ENCODE results near the gene UBAC1. TPM values are rescaled to one million over a fixed set of nuclear protein-coding genes. Genes with fewer than 3 reads are reported as not detected.

UBAC1 gene
- polyA plus RNA-seq, 1 donor (not counting 4 experiments of a cell fraction or from before 2014, with no cell fraction given): 50.7 TPM

GRCh38 chr9:135976531-135976930 lies 15.4 kb upstream of the UBAC1 start:
- no peak for FAIRE-seq
- no peak overlapping the region for H3K4me2 ChIP-seq (ENCODE audit: control insufficient read depth, extremely low read depth, insufficient read depth, low read depth, low read length)
- H2AFZ ChIP-seq (ENCODE audit: control insufficient read depth, low read length): no peak overlapping the region

GRCh38 chr9:135975834-135976233 lies 14.7 kb upstream of the UBAC1 start:
- H3K4me1 ChIP-seq (ENCODE audit: control insufficient read depth, extremely low read depth, insufficient read depth, low read length): peaks cover 2% of the 10 kb centered on the region
- no peaks in the 10 kb centered on the region for H3K9me1 ChIP-seq (ENCODE audit: control insufficient read depth, extremely low read depth, insufficient read depth, low read length)
- H2AFZ ChIP-seq (ENCODE audit: control insufficient read depth, low read length): no peak overlapping the region
- H3K27me3 ChIP-seq (ENCODE audit: control insufficient read depth, extremely low read depth, insufficient read depth, low read length): peaks cover 15% of the 10 kb centered on the region
- H3K36me3 ChIP-seq (ENCODE audit: control insufficient read depth in 2 of 2, extremely low read depth in 1 of 2, insufficient read depth in 2 of 2, low read length in 2 of 2): no peaks in the 10 kb centered on the region
- FAIRE-seq (no peak), DNase-seq (ENCODE audit: low read depth, low spot score) (no peak)
- no peak overlapping the region for H3K4me3 ChIP-seq (ENCODE audit: control insufficient read depth in 2 of 3, extremely low read depth in 1 of 3, insufficient read depth in 2 of 3, low read depth in 1 of 3, low read length in 3 of 3)
- no peak overlapping the region for H3K9ac ChIP-seq (ENCODE audit: control insufficient read depth, extremely low read depth, insufficient read depth, low read length)
- H3K27ac ChIP-seq (ENCODE audit: control insufficient read depth, insufficient read depth, low read length): no peak overlapping the region
- TF ChIP-seq EZH2 (IDR thresholded peaks at IDR 0.05; ENCODE audit: low read length) (no peak), CTCF (optimal IDR thresholded peaks at IDR 0.05 in 1 of 3, IDR thresholded peaks at IDR 0.05 in 1 of 3, conservative IDR thresholded peaks at IDR 0.05 in 1 of 3; ENCODE audit: extremely low read depth in 1 of 3, insufficient read depth in 2 of 3, low read length in 3 of 3) (no peak)
- H3K79me2 ChIP-seq (ENCODE audit: control insufficient read depth, insufficient read depth, low read length): no peaks in the 10 kb centered on the region
- H3K4me2 ChIP-seq (ENCODE audit: control insufficient read depth, extremely low read depth, insufficient read depth, low read depth, low read length): no peak overlapping the region
- dilution Hi-C loops (cut with MboI; ENCODE audit: extremely low pct_ligation_motif_present, low sequenced_read_pairs): no loop called here
- H3K9me3 ChIP-seq (ENCODE audit: control insufficient read depth, low read depth, low read length): no peaks in the 10 kb centered on the region
- no peaks in the 10 kb centered on the region for H4K20me1 ChIP-seq (ENCODE audit: control insufficient read depth, extremely low read depth, insufficient read depth, low read length)

More at GRCh38 chr9:135976531-135976930, 15.4 kb upstream of the UBAC1 start:
- H3K9me1 ChIP-seq (ENCODE audit: control insufficient read depth, extremely low read depth, insufficient read depth, low read length): no peaks in the 10 kb centered on the region
- no peak overlapping the region for H3K27ac ChIP-seq (ENCODE audit: control insufficient read depth, insufficient read depth, low read length)
- no peaks in the 10 kb centered on the region for H3K79me2 ChIP-seq (ENCODE audit: control insufficient read depth, insufficient read depth, low read length)
- DNase-seq (ENCODE audit: low read depth, low spot score): no peak
- TF ChIP-seq CTCF (optimal IDR thresholded peaks at IDR 0.05 in 1 of 3, IDR thresholded peaks at IDR 0.05 in 1 of 3, conservative IDR thresholded peaks at IDR 0.05 in 1 of 3; ENCODE audit: extremely low read depth in 1 of 3, insufficient read depth in 2 of 3, low read length in 3 of 3): no peak
- TF ChIP-seq EZH2 (IDR thresholded peaks at IDR 0.05; ENCODE audit: low read length): no peak
- H3K4me3 ChIP-seq (ENCODE audit: control insufficient read depth in 2 of 3, extremely low read depth in 1 of 3, insufficient read depth in 2 of 3, low read depth in 1 of 3, low read length in 3 of 3): no peak overlapping the region
- peaks cover 2% of the 10 kb centered on the region for H3K4me1 ChIP-seq (ENCODE audit: control insufficient read depth, extremely low read depth, insufficient read depth, low read length)
- peaks cover 15% of the 10 kb centered on the region for H3K27me3 ChIP-seq (ENCODE audit: control insufficient read depth, extremely low read depth, insufficient read depth, low read length)
- H3K9ac ChIP-seq (ENCODE audit: control insufficient read depth, extremely low read depth, insufficient read depth, low read length): no peak overlapping the region
- no peaks in the 10 kb centered on the region for H3K9me3 ChIP-seq (ENCODE audit: control insufficient read depth, low read depth, low read length)
- dilution Hi-C loops (cut with MboI; ENCODE audit: extremely low pct_ligation_motif_present, low sequenced_read_pairs): no loop called here
- H4K20me1 ChIP-seq (ENCODE audit: control insufficient read depth, extremely low read depth, insufficient read depth, low read length): no peaks in the 10 kb centered on the region
- no peaks in the 10 kb centered on the region for H3K36me3 ChIP-seq (ENCODE audit: control insufficient read depth in 2 of 2, extremely low read depth in 1 of 2, insufficient read depth in 2 of 2, low read length in 2 of 2)
